ENCODE measurements around the gene CA7.

DNA sequence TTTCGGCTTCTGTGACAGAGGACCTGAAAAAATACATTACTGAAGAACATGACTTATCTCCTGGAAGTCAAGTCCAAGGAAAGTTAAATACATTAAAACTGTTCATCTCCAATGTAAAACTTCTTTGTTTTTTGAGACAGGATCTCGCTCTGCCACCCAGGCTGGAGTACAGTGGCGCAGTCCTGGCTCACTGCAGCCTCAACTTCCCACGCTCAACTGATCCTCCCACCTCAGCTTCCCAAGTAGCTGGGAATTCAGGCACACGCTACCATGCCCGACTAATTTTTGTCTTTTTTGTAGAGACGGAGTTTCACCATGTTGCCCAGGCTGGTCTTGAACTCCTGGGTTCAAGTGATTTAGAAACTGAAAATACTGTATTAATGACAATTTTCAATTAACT is 33.2 kb upstream of the CA7 start:
- TF ChIP-seq CTCF (IDR thresholded peaks at IDR 0.05) (no peak), EP300 (IDR thresholded peaks at IDR 0.05; ENCODE audit: low read depth) (no peak), POLR2A (IDR thresholded peaks at IDR 0.05) (no peak), POLR2AphosphoS5 (IDR thresholded peaks at IDR 0.05) (no peak)

All from transverse colon (tissue), 4 donors.